ENCODE data around the gene JAKMIP1. TPM values are rescaled to one million over a fixed set of nuclear protein-coding genes. Genes with fewer than 3 reads are reported as not detected.

JAKMIP1 gene
- total and polyA plus RNA-seq, 9 donors = 0.33 to 1.00 (median 0.56) TPM; not detected in 1

DNA sequence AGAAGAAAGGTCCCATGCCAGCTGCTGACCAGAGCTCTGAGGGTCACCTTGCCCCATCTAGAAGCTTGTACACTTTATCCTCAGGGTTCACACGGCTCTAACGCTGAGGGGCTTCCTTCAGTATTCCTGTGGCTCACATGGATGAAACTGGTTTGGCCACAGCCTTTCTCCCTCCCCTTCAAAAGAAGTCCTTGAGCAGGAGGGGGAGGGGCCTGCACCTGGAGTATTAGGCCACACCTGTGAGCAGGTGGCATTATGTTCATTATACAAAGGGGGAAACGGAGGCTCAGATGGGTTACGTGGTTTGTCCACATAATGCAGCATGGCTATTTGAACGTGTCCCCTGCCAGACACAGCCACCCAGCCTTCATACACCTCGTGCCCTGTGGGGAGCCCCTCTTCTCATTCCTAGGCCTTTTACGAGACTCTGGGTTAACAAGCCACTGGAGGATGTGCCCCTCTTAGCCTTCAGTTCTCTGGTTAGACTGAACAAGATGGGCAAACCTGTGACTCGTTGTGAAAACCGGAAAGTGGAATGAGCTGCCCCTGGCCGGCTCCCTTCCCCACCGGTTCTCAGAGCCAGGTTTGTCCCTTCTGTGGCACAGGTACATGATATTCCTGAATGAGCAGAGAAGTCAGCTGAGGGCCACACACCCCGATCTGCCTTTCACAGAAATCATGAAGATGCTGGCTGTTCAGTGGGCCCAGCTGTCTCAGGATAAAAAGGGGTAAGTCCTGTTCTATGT lies 27.2 kb upstream of the JAKMIP1 start:
- DNase-seq = no peak
- Histone ChIP-seq H3K27ac (no peak overlapping the region), H3K27me3 (no peaks in the 10 kb centered on the region)

DNA sequence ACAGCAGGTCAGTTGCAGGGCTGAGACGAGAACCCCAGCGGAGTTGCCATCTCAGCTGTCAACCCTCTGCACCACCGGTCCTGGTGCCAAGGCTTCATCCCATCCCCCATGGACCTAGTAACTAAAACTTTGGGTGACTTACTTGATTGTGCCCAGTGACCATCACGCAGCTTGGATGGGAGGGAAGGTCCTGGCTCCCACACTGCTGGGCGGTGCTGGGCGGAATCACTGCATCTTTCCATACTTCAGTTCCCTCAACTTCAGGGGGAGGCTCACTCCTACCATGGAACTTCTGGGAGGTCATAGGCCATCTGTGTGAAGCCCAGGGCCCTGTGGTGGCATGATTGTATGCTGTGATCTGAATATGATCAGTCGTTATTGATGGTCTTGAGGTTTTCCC lies 26.2 kb upstream of the JAKMIP1 start:
- intact Hi-C loops (cut with DNase I) = no loop called here
- H3K36me3 ChIP-seq = no peaks in the 10 kb centered on the region
- H3K27me3 ChIP-seq = no peaks in the 10 kb centered on the region
- H3K4me3 ChIP-seq = no peak overlapping the region
- H3K27ac ChIP-seq = no peak overlapping the region
- no peaks in the 10 kb centered on the region for H3K4me1 ChIP-seq (ENCODE audit: insufficient read depth)
- no peak for TF ChIP-seq POLR2A (IDR thresholded peaks at IDR 0.05)
- TF ChIP-seq CTCF (IDR thresholded peaks at IDR 0.05) = no peak
- no peak for TF ChIP-seq EP300 (IDR thresholded peaks at IDR 0.05)
- 76 to 92% (median 90%) methylated on average over 7 of the region's 7 CpGs for WGBS, 3 donors
- peaks cover 0 to 5% of the 10 kb centered on the region in 2 donors for H3K9me3 ChIP-seq
- DNase-seq = no peak

More for the DNA sequence above, 27.2 kb upstream of the JAKMIP1 start:
- 75 to 83% (median 77%) methylated on average over 12 of the region's 12 CpGs for WGBS, 3 donors
- intact Hi-C loops (cut with DNase I) = no loop called here
- H3K4me1 ChIP-seq (ENCODE audit: insufficient read depth) = no peaks in the 10 kb centered on the region
- H3K4me3 ChIP-seq = no peak overlapping the region
- TF ChIP-seq POLR2A (IDR thresholded peaks at IDR 0.05) (no peak), EP300 (IDR thresholded peaks at IDR 0.05) (no peak), CTCF (IDR thresholded peaks at IDR 0.05) (no peak)
- H3K9me3 ChIP-seq = peaks cover 0 to 1% of the 10 kb centered on the region in 2 donors
- H3K36me3 ChIP-seq = no peaks in the 10 kb centered on the region

GRCh38 chr4:6225469-6225868 lies 25.1 kb upstream of the JAKMIP1 start:
- 32 to 45% (median 36%) methylated on average over 7 of the region's 7 CpGs for WGBS, 3 donors
- Histone ChIP-seq H3K36me3 (no peaks in the 10 kb centered on the region), H3K4me1 (ENCODE audit: insufficient read depth) (peaks cover 1% of the 10 kb centered on the region), H3K27me3 (no peaks in the 10 kb centered on the region), H3K9me3 (peaks cover 0 to 5% of the 10 kb centered on the region in 2 donors), H3K4me3 (no peak overlapping the region), H3K27ac (no peak overlapping the region)
- intact Hi-C loops (cut with DNase I) = no loop called here
- no peak for DNase-seq
- TF ChIP-seq EP300 (IDR thresholded peaks at IDR 0.05) = no peak
- TF ChIP-seq CTCF (IDR thresholded peaks at IDR 0.05) = no peak

GRCh38 chr4:6224735-6225134 lies 24.4 kb upstream of the JAKMIP1 start:
- H3K36me3 ChIP-seq = no peaks in the 10 kb centered on the region
- 63 to 77% (median 65%) methylated on average over 3 of the region's 3 CpGs for whole genome bisulfite sequencing, 3 donors
- DNase-seq = no peak
- no peaks in the 10 kb centered on the region for H3K27me3 ChIP-seq
- TF ChIP-seq CTCF (IDR thresholded peaks at IDR 0.05) (no peak), POLR2A (IDR thresholded peaks at IDR 0.05) (no peak), EP300 (IDR thresholded peaks at IDR 0.05) (no peak)
- H3K27ac ChIP-seq = no peak overlapping the region
- H3K9me3 ChIP-seq = peaks cover 0 to 5% of the 10 kb centered on the region in 2 donors
- intact Hi-C loops (cut with DNase I) = no loop called here
- peaks cover 1% of the 10 kb centered on the region for H3K4me1 ChIP-seq (ENCODE audit: insufficient read depth)
- H3K4me3 ChIP-seq = no peak overlapping the region
